ENCODE results near the gene GKN1.

GKN1 gene

GRCh38 chr2:68993660-68994059 is 19.2 kb downstream of the GKN1 start:
- no peaks in the 10 kb centered on the region for H3K79me2 ChIP-seq (ENCODE audit: control insufficient read depth, insufficient read depth, low read length, poor library complexity)
- DNase-seq = no peak
- H3K4me3 ChIP-seq (ENCODE audit: low read depth, low read length) = no peak overlapping the region
- no peak overlapping the region for H4K91ac ChIP-seq (ENCODE audit: low read depth, low read length)
- H2BK5ac ChIP-seq (ENCODE audit: low read depth, low read length, poor library complexity) = no peak overlapping the region
- no peak overlapping the region for H2AK5ac ChIP-seq (ENCODE audit: low read length)
- peaks cover 2% of the 10 kb centered on the region for H3K9me3 ChIP-seq (ENCODE audit: insufficient read depth, low read depth, low read length)
- no peak overlapping the region for H2BK12ac ChIP-seq (ENCODE audit: low read length)
- H3K23ac ChIP-seq (ENCODE audit: low read length) = no peak overlapping the region
- no peak overlapping the region for H4K12ac ChIP-seq (ENCODE audit: low read depth, low read length)
- H3K9ac ChIP-seq (ENCODE audit: low read length) = no peak overlapping the region
- no peaks in the 10 kb centered on the region for H3K4me1 ChIP-seq (ENCODE audit: control insufficient read depth in 1 of 2, insufficient read depth in 2 of 2, low read length in 2 of 2)
- no peak overlapping the region for H2BK120ac ChIP-seq (ENCODE audit: insufficient read depth, low read length, poor library complexity)
- no peak overlapping the region for H4K8ac ChIP-seq (ENCODE audit: low read depth, low read length)
- H3K18ac ChIP-seq (ENCODE audit: low read length) = no peak overlapping the region
- no peaks in the 10 kb centered on the region for H3K79me1 ChIP-seq (ENCODE audit: low read length)
- H3K4ac ChIP-seq (ENCODE audit: low read depth, low read length) = no peak overlapping the region
- H3K27me3 ChIP-seq (ENCODE audit: insufficient read depth, low read length) = no peaks in the 10 kb centered on the region
- no peak overlapping the region for H3K14ac ChIP-seq (ENCODE audit: low read length)
- no peak overlapping the region for H2AFZ ChIP-seq (ENCODE audit: insufficient read depth, low read length, poor library complexity)
- no CpG with 5 or more reads among the region's 7 CpGs for whole genome bisulfite sequencing (ENCODE audit: extremely low coverage, insufficient coverage, insufficient read length)
- no peak overlapping the region for H3K27ac ChIP-seq (ENCODE audit: low read depth, low read length)
- no peaks in the 10 kb centered on the region for H3K36me3 ChIP-seq (ENCODE audit: control insufficient read depth in 1 of 2, insufficient read depth in 2 of 2, low read length in 2 of 2)
- no peak overlapping the region for H3K4me2 ChIP-seq (ENCODE audit: low read length)

GRCh38 chr2:68994864-68995263 is 20.4 kb downstream of the GKN1 start:
- no peak overlapping the region for H4K12ac ChIP-seq (ENCODE audit: low read depth, low read length)
- H3K27me3 ChIP-seq (ENCODE audit: insufficient read depth, low read length) = no peaks in the 10 kb centered on the region
- no peak overlapping the region for H2AK5ac ChIP-seq (ENCODE audit: low read length)
- no peak overlapping the region for H2AFZ ChIP-seq (ENCODE audit: insufficient read depth, low read length, poor library complexity)
- no peak overlapping the region for H2BK12ac ChIP-seq (ENCODE audit: low read length)
- DNase-seq = peak; percentile 44 to 72
- no peak overlapping the region for H3K18ac ChIP-seq (ENCODE audit: low read length)
- H3K4me1 ChIP-seq (ENCODE audit: control insufficient read depth in 1 of 2, insufficient read depth in 2 of 2, low read length in 2 of 2) = no peaks in the 10 kb centered on the region
- no peak overlapping the region for H3K4me2 ChIP-seq (ENCODE audit: low read length)
- H3K36me3 ChIP-seq (ENCODE audit: control insufficient read depth in 1 of 2, insufficient read depth in 2 of 2, low read length in 2 of 2) = no peaks in the 10 kb centered on the region
- no peaks in the 10 kb centered on the region for H3K79me1 ChIP-seq (ENCODE audit: low read length)
- no peak overlapping the region for H2BK120ac ChIP-seq (ENCODE audit: insufficient read depth, low read length, poor library complexity)
- no CpG with 5 or more reads among the region's 4 CpGs for WGBS (ENCODE audit: extremely low coverage, insufficient coverage, insufficient read length)
- no peak overlapping the region for H3K27ac ChIP-seq (ENCODE audit: low read depth, low read length)
- no peaks in the 10 kb centered on the region for H3K79me2 ChIP-seq (ENCODE audit: control insufficient read depth, insufficient read depth, low read length, poor library complexity)
- no peak overlapping the region for H3K4ac ChIP-seq (ENCODE audit: low read depth, low read length)
- no peak overlapping the region for H4K91ac ChIP-seq (ENCODE audit: low read depth, low read length)
- no peak overlapping the region for H2BK5ac ChIP-seq (ENCODE audit: low read depth, low read length, poor library complexity)
- peak overlapping the region; percentile 17 for H3K4me3 ChIP-seq (ENCODE audit: low read depth, low read length)
- H3K23ac ChIP-seq (ENCODE audit: low read length) = no peak overlapping the region
- H3K9ac ChIP-seq (ENCODE audit: low read length) = no peak overlapping the region
- H4K8ac ChIP-seq (ENCODE audit: low read depth, low read length) = no peak overlapping the region
- H3K9me3 ChIP-seq (ENCODE audit: insufficient read depth, low read depth, low read length) = peaks cover 2% of the 10 kb centered on the region
- H3K14ac ChIP-seq (ENCODE audit: low read length) = no peak overlapping the region

GRCh38 chr2:68995916-68996315 is 21.5 kb downstream of the GKN1 start:
- Histone ChIP-seq H3K4me2 (ENCODE audit: low read length) (no peak overlapping the region), H2BK12ac (ENCODE audit: low read length) (no peak overlapping the region), H3K9ac (ENCODE audit: low read length) (no peak overlapping the region), H2BK5ac (ENCODE audit: low read depth, low read length, poor library complexity) (no peak overlapping the region), H2AFZ (ENCODE audit: insufficient read depth, low read length, poor library complexity) (no peak overlapping the region), H3K9me3 (ENCODE audit: insufficient read depth, low read depth, low read length) (peaks cover 2% of the 10 kb centered on the region), H3K14ac (ENCODE audit: low read length) (no peak overlapping the region), H3K18ac (ENCODE audit: low read length) (no peak overlapping the region), H3K4me3 (ENCODE audit: low read depth, low read length) (no peak overlapping the region), H4K12ac (ENCODE audit: low read depth, low read length) (no peak overlapping the region), H2BK120ac (ENCODE audit: insufficient read depth, low read length, poor library complexity) (no peak overlapping the region), H3K79me2 (ENCODE audit: control insufficient read depth, insufficient read depth, low read length, poor library complexity) (no peaks in the 10 kb centered on the region), H3K4me1 (ENCODE audit: control insufficient read depth in 1 of 2, insufficient read depth in 2 of 2, low read length in 2 of 2) (no peaks in the 10 kb centered on the region), H3K79me1 (ENCODE audit: low read length) (no peaks in the 10 kb centered on the region), H3K23ac (ENCODE audit: low read length) (no peak overlapping the region), H3K27ac (ENCODE audit: low read depth, low read length) (no peak overlapping the region), H3K36me3 (ENCODE audit: control insufficient read depth in 1 of 2, insufficient read depth in 2 of 2, low read length in 2 of 2) (no peaks in the 10 kb centered on the region), H3K4ac (ENCODE audit: low read depth, low read length) (no peak overlapping the region), H4K8ac (ENCODE audit: low read depth, low read length) (no peak overlapping the region), H3K27me3 (ENCODE audit: insufficient read depth, low read length) (no peaks in the 10 kb centered on the region), H4K91ac (ENCODE audit: low read depth, low read length) (no peak overlapping the region), H2AK5ac (ENCODE audit: low read length) (no peak overlapping the region)
- DNase-seq = peak in 1 of 2 donors; percentile 88
- WGBS (ENCODE audit: extremely low coverage, insufficient coverage, insufficient read length) = no CpG with 5 or more reads among the region's 3 CpGs

- Histone ChIP-seq H3K79me1 (ENCODE audit: low read length) (no peaks in the 10 kb centered on the region), H3K79me2 (ENCODE audit: control insufficient read depth, insufficient read depth, low read length, poor library complexity) (no peaks in the 10 kb centered on the region), H3K27ac (ENCODE audit: low read depth, low read length) (no peak overlapping the region), H3K4me2 (ENCODE audit: low read length) (no peak overlapping the region), H4K91ac (ENCODE audit: low read depth, low read length) (no peak overlapping the region), H3K9ac (ENCODE audit: low read length) (no peak overlapping the region), H2BK12ac (ENCODE audit: low read length) (no peak overlapping the region), H3K18ac (ENCODE audit: low read length) (no peak overlapping the region), H3K23ac (ENCODE audit: low read length) (no peak overlapping the region), H2BK5ac (ENCODE audit: low read depth, low read length, poor library complexity) (no peak overlapping the region), H2AK5ac (ENCODE audit: low read length) (no peak overlapping the region), H3K4ac (ENCODE audit: low read depth, low read length) (no peak overlapping the region), H3K27me3 (ENCODE audit: insufficient read depth, low read length) (no peaks in the 10 kb centered on the region), H2AFZ (ENCODE audit: insufficient read depth, low read length, poor library complexity) (no peak overlapping the region), H3K9me3 (ENCODE audit: insufficient read depth, low read depth, low read length) (peaks cover 2% of the 10 kb centered on the region), H3K14ac (ENCODE audit: low read length) (no peak overlapping the region), H4K8ac (ENCODE audit: low read depth, low read length) (no peak overlapping the region), H4K12ac (ENCODE audit: low read depth, low read length) (no peak overlapping the region), H3K4me1 (ENCODE audit: control insufficient read depth in 1 of 2, insufficient read depth in 2 of 2, low read length in 2 of 2) (no peaks in the 10 kb centered on the region), H2BK120ac (ENCODE audit: insufficient read depth, low read length, poor library complexity) (no peak overlapping the region), H3K36me3 (ENCODE audit: control insufficient read depth in 1 of 2, insufficient read depth in 2 of 2, low read length in 2 of 2) (no peaks in the 10 kb centered on the region), H3K4me3 (ENCODE audit: low read depth, low read length) (no peak overlapping the region)
- peak in 1 of 2 donors; percentile 77 for DNase-seq
Observed at GRCh38 chr2:68997401-68997800, 23.0 kb downstream of the GKN1 start.

GRCh38 chr2:69001879-69002278 is 27.4 kb downstream of the GKN1 start:
- no peak overlapping the region for H3K4me2 ChIP-seq (ENCODE audit: low read length)
- H2BK5ac ChIP-seq (ENCODE audit: low read depth, low read length, poor library complexity) = no peak overlapping the region
- H3K4me1 ChIP-seq (ENCODE audit: control insufficient read depth in 1 of 2, insufficient read depth in 2 of 2, low read length in 2 of 2) = no peaks in the 10 kb centered on the region
- no peak overlapping the region for H3K18ac ChIP-seq (ENCODE audit: low read length)
- no peak overlapping the region for H3K14ac ChIP-seq (ENCODE audit: low read length)
- no peak overlapping the region for H4K91ac ChIP-seq (ENCODE audit: low read depth, low read length)
- no peak overlapping the region for H2AFZ ChIP-seq (ENCODE audit: insufficient read depth, low read length, poor library complexity)
- no peak overlapping the region for H4K8ac ChIP-seq (ENCODE audit: low read depth, low read length)
- no peak overlapping the region for H2BK120ac ChIP-seq (ENCODE audit: insufficient read depth, low read length, poor library complexity)
- DNase-seq = no peak
- H3K4ac ChIP-seq (ENCODE audit: low read depth, low read length) = no peak overlapping the region
- no peak overlapping the region for H3K23ac ChIP-seq (ENCODE audit: low read length)
- H3K9me3 ChIP-seq (ENCODE audit: insufficient read depth, low read depth, low read length) = no peaks in the 10 kb centered on the region
- H3K27ac ChIP-seq (ENCODE audit: low read depth, low read length) = no peak overlapping the region
- no peaks in the 10 kb centered on the region for H3K79me1 ChIP-seq (ENCODE audit: low read length)
- H2BK12ac ChIP-seq (ENCODE audit: low read length) = no peak overlapping the region
- H3K4me3 ChIP-seq (ENCODE audit: low read depth, low read length) = no peak overlapping the region
- H3K27me3 ChIP-seq (ENCODE audit: insufficient read depth, low read length) = no peaks in the 10 kb centered on the region
- H3K36me3 ChIP-seq (ENCODE audit: control insufficient read depth in 1 of 2, insufficient read depth in 2 of 2, low read length in 2 of 2) = no peaks in the 10 kb centered on the region
- H3K9ac ChIP-seq (ENCODE audit: low read length) = no peak overlapping the region
- no peak overlapping the region for H4K12ac ChIP-seq (ENCODE audit: low read depth, low read length)
- H3K79me2 ChIP-seq (ENCODE audit: control insufficient read depth, insufficient read depth, low read length, poor library complexity) = no peaks in the 10 kb centered on the region
- H2AK5ac ChIP-seq (ENCODE audit: low read length) = no peak overlapping the region

Measured in trophoblast cell (in vitro differentiated cells and primary cell).